Ishikawa (cell line): ENCODE results near the gene PANX2.

ENCODE experiments used
- CEBPB ChIP-seq: IDR thresholded peaks from 2 replicates; pipeline ENCODE4 v1.6.1; 2012
- CREB1 ChIP-seq: IDR thresholded peaks from 2 replicates; pipeline ENCODE4 v1.6.1; 2012; ENCODE audit warnings: low read depth
- EGR1 ChIP-seq: IDR thresholded peaks from 2 replicates; pipeline ENCODE4 v1.6.1; 2012
- EP300 ChIP-seq: IDR thresholded peaks from 2 replicates; pipeline ENCODE4 v1.6.1; 2012; ENCODE audit warnings: borderline replicate concordance
- FOXM1 ChIP-seq: IDR thresholded peaks from 2 replicates; pipeline ENCODE4 v1.6.1; 2012; ENCODE audit warnings: low read depth, borderline replicate concordance
- NFIC ChIP-seq: IDR thresholded peaks from 2 replicates; pipeline ENCODE4 v1.6.1; 2012
- RAD21 ChIP-seq: IDR thresholded peaks from 2 replicates; pipeline ENCODE4 v1.6.1; 2012; ENCODE audit warnings: low read depth
- TAF1 ChIP-seq: IDR thresholded peaks from 2 replicates; pipeline ENCODE4 v1.6.1; 2012; ENCODE audit warnings: low read depth, mild to moderate bottlenecking
- TCF12 ChIP-seq: IDR thresholded peaks from 2 replicates; pipeline ENCODE4 v1.6.1; 2012; ENCODE audit warnings: low read depth
- TEAD4 ChIP-seq: IDR thresholded peaks from 2 replicates; pipeline ENCODE4 v1.6.1; 2012
- YY1 ChIP-seq: IDR thresholded peaks from 2 replicates; pipeline ENCODE4 v1.6.1; 2012; ENCODE audit warnings: low read depth
- ZBTB7A ChIP-seq: IDR thresholded peaks from 2 replicates; pipeline ENCODE4 v1.6.1; 2012; ENCODE audit warnings: low read depth
- TF ChIP-seq, protein P1 (sequence below): IDR thresholded peaks from 2 replicates; pipeline ENCODE4 v1.6.1; 2012
- TF ChIP-seq, protein P2 (sequence below): IDR thresholded peaks from 2 replicates; pipeline ENCODE4 v1.6.1; 2012; ENCODE audit warnings: low read depth, mild to moderate bottlenecking
- TF ChIP-seq, protein P3 (sequence below): IDR thresholded peaks from 2 replicates; pipeline ENCODE4 v1.6.1; 2012

PANX2 gene

DNA sequence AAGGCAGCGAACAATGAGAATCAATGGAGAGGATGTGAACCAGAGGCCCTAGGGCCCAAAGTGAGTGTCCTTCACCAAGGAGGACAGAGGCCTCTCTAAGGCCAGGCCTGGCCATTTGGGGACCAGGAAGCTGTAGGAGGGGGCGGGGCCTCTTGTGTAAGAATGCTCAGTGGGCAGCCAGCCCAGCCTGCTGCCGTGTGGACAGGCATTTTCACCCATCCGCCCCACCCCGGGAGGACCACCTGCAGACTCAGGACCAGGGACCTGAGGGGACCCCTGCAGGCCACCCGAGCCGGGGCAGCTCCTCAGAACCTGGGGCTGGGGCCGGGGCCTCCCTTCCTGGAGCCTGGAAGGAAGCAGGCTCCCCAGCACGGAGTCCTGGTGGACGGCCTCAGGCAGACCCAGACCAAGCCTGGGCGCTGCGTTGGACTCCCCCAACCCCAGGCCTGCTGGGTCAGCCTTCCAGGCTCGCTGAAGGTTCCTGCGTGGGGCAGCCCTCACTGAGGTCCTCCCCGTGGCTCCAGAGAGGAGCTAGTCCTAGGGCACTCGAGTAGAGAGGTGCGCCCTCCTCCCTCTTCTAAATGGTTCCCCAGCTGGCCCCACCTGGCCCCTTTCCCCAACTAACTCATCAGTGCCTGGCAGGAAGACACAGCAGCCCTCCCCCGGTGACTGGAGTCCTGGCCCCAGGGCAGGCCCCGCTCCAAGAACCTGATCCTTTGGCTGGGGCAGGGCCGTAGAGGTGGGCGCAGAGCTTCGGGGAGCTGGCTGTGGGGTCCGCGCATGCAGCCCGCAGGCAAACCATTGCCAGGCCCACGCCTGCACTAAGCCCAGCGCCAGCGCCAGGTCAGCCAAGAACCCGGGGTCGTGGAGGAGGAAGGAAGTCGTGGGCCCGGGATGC is 13.7 kb downstream of the PANX2 start:
- TF ChIP-seq TEAD4, result 0 out of 2 replicates have a peak, but pooled peaks have one; percentile 13
- TF ChIP-seq CEBPB, result peak; percentile 42; the same call in 1 of the 2 replicates
- TF ChIP-seq, protein P1, sequence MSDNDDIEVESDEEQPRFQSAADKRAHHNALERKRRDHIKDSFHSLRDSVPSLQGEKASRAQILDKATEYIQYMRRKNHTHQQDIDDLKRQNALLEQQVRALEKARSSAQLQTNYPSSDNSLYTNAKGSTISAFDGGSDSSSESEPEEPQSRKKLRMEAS, result no peak
- TF ChIP-seq TCF12, result no peak
- no peak for TF ChIP-seq CREB1
- TF ChIP-seq YY1, result no peak
- peak; percentile 81 for TF ChIP-seq ZBTB7A
- TF ChIP-seq EP300, result no peak
- TF ChIP-seq RAD21, result no peak
- TF ChIP-seq, protein P2, sequence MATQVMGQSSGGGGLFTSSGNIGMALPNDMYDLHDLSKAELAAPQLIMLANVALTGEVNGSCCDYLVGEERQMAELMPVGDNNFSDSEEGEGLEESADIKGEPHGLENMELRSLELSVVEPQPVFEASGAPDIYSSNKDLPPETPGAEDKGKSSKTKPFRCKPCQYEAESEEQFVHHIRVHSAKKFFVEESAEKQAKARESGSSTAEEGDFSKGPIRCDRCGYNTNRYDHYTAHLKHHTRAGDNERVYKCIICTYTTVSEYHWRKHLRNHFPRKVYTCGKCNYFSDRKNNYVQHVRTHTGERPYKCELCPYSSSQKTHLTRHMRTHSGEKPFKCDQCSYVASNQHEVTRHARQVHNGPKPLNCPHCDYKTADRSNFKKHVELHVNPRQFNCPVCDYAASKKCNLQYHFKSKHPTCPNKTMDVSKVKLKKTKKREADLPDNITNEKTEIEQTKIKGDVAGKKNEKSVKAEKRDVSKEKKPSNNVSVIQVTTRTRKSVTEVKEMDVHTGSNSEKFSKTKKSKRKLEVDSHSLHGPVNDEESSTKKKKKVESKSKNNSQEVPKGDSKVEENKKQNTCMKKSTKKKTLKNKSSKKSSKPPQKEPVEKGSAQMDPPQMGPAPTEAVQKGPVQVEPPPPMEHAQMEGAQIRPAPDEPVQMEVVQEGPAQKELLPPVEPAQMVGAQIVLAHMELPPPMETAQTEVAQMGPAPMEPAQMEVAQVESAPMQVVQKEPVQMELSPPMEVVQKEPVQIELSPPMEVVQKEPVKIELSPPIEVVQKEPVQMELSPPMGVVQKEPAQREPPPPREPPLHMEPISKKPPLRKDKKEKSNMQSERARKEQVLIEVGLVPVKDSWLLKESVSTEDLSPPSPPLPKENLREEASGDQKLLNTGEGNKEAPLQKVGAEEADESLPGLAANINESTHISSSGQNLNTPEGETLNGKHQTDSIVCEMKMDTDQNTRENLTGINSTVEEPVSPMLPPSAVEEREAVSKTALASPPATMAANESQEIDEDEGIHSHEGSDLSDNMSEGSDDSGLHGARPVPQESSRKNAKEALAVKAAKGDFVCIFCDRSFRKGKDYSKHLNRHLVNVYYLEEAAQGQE, result no peak
- TF ChIP-seq EGR1, result no peak
- TF ChIP-seq NFIC, result peak; percentile 33; the same call in 1 of the 2 replicates
- TF ChIP-seq, protein P3, sequence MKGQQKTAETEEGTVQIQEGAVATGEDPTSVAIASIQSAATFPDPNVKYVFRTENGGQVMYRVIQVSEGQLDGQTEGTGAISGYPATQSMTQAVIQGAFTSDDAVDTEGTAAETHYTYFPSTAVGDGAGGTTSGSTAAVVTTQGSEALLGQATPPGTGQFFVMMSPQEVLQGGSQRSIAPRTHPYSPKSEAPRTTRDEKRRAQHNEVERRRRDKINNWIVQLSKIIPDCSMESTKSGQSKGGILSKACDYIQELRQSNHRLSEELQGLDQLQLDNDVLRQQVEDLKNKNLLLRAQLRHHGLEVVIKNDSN, result no peak
- no peak for TF ChIP-seq TAF1
- TF ChIP-seq FOXM1, result no peak

DNA sequence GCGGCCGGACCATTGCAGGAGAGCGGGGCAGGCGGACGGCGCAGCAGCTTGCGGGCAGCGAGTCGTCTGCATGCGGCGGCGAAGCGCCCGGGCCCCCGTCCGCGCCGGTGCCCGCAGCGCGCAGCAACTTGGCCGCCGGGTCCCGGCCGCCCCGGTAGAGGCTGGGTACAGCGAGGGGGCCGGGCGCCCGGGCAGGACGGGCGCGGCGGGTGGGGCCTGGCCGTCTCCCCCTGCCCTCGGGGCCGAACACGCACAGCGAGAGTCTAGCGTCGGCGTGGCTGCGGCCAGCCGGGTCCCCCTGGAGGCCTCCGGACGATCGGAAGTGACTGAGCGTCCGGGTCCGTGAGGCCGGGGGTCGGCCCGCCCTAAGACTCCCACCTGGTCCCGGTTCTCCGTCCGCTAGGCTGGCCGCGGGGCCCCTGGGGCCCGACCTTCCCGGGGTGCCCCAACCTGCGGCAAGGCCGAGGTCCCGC is 14.4 kb downstream of the PANX2 start:
- no peak for TF ChIP-seq CREB1

DNA sequence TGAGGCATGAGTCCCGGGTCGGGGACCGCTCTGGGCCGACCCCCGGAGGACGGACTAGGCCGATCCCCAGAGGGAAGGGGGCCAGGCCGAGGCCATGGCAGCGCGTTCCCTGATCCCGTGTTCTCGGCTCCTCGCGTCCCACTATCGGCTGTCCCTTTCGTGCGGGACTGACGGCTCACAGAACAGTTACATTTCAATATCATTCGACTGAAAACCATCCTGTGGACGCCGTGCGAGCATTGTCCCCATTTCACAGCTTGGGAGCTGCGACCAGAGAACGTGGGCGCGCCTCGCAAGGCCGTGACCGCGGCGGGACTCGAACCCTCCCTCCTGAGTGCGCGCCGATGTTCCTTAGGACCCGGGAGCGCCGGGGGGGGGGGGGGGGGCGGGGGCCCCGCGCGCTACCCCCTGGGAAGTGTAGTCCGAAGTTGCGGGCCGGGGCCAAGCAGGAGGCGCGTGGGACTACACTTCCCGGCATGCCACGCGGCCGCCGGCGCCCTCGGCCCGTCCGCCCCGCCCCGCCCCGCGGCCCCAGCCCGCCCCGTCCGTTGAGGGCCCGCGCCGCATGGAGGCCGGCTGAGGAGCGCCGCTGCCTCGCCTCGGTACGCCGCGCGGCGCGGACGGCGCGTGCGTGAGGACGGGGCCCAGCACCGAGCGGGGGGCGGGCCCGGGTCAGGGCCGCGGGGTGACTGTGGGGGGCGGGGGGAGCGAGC is 15.0 kb downstream of the PANX2 start, which contains the start of gene TRABD:
TSS of gene TRABD (plus strand) at position 539 of the 713 bp plus-strand sequence. CDS start 7,148 bp downstream, outside the sequence.
- TF ChIP-seq FOXM1, result no peak
- peak; percentile 67 for TF ChIP-seq YY1
- TF ChIP-seq, protein P3, result no peak
- TF ChIP-seq TCF12, result peak; percentile 27; the same call in 1 of the 2 replicates
- TF ChIP-seq, protein P1, result peak; percentile 20; the same call in 1 of the 2 replicates
- no peak for TF ChIP-seq EGR1

DNA sequence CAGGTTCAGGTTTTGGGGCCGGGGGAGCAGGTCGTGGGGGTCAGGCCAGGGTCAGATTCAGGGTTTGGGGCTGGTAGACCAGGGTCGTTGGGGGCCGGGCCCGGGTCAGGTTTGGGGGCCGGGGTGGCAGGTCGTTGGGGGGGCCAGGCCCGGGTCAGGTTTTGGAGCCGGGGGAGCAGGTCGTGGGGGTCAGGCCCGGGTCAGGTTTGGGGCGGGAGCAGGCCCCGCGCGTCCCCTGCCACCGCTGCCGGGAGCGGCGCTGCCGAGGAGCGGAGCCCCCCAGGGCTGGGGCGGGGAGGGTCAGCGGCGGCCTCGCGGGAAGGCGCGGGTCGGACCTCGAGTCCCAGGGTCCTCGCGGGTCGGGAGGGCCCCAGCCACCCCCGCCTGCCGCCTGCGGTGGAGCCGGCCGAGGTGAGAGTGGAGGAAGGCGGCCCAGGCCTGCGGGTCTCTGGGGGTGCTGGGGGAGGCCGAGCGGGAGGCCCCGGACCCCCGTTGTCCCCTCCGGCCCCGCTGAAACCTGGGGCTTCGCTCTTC is 15.7 kb downstream of the PANX2 start:
- TF ChIP-seq YY1 (no peak), ZBTB7A (peak; percentile 52; the same call in 1 of the 2 replicates), EP300 (no peak)
- TF ChIP-seq, protein P3, result no peak

DNA sequence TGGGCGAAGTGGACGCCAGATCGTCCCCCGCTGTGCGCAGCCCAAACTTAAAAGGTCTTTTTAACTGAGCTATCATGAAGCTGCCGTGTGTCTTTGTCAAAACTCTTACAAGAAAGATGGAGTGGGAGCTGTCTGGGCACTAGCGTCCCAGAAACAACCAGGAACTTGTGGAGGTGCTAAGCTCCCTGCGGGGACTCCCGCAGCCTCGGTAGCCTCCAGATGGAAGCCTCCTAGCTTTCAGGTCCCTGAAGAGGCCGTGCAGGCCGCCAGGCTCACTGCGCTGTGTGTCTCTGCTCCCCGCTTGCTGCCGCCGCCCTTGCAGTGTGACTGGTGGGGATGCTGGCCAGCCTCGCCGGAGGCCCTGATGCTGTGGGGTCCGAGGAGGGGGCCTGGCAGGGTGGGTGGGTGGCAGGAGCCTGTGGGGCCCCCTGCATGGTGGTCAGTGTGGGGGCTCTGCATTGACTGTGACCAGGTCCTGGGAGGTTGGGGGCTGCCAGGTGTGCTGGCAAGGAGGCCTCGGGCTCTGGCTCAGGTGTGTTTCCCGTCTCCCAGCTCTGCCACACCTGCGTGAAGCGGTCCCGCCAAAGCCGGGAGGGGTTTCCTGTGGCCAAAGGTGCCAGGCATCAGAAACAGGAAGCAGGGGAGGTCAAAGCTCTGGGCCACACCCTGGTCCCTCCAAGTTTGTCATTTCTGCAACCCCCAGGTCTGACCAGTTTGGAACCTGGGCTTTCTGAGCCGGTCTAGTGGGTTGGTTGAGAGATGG is 16.4 kb downstream of the PANX2 start:
- TF ChIP-seq RAD21 (no peak), TAF1 (0 out of 2 replicates have a peak, but pooled peaks have one; percentile 13)

DNA sequence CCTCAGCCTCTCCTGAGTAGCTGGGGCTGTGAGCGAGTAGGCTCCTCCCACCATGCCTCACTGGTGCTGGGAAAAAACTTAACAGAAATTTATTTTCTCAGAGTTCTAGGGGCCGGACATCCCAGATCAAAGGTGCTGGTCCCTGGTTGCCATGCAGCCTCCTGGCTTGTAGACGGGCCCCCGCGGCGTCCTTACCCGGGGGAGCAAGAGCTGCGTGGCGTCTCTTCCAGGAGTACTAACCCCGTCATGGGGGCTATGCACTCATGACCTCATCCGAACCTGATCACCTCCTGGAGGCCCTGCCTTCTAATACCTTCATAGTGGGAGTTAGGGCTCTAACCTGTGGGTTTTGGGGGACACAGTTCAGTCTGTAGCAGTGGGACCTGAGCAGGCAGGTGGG is 17.8 kb downstream of the PANX2 start:
- TF ChIP-seq ZBTB7A, result no peak
- no peak for TF ChIP-seq CEBPB
- no peak for TF ChIP-seq CREB1
- no peak for TF ChIP-seq RAD21
- no peak for TF ChIP-seq FOXM1
- TF ChIP-seq, protein P2, result no peak
- no peak for TF ChIP-seq EGR1
- TF ChIP-seq TAF1, result no peak
- TF ChIP-seq, protein P1, result no peak
- TF ChIP-seq NFIC, result no peak
- TF ChIP-seq, protein P3, result no peak
- no peak for TF ChIP-seq YY1
